Parathyroid adenoma (tissue), 2 donors: ENCODE data around the gene TULP4.

Experiments used
- H2AFZ ChIP-seq: fragments of 300-600 bp; sonication (generic); one replicate; pipeline ENCODE4 v1.7.0; 2017; ENCODE audit warnings: antibody characterized with exemption, mild to moderate bottlenecking
- H3K27ac ChIP-seq: fragments of 300-600 bp; sonication (generic); one replicate; pipeline ENCODE4 v1.7.0; 2017
- H3K27me3 ChIP-seq: fragments of 300-600 bp; sonication (generic); one replicate; pipeline ENCODE4 v1.7.0; 2017; ENCODE audit warnings: low read length; ENCODE audit not compliant: control insufficient read depth, insufficient read depth
- H3K36me3 ChIP-seq: fragments of 300-600 bp; sonication (generic); one replicate; pipeline ENCODE4 v1.7.0; 2017; ENCODE audit warnings: low read length; ENCODE audit not compliant: control insufficient read depth, insufficient read depth
- H3K4me1 ChIP-seq: fragments of 300-600 bp; sonication (generic); one replicate; pipeline ENCODE4 v1.7.0; 2017; ENCODE audit warnings: control low read depth
- H3K4me2 ChIP-seq: fragments of 300-600 bp; sonication (generic); one replicate; pipeline ENCODE4 v1.7.0; 2017; ENCODE audit warnings: low read length
- H3K4me3 ChIP-seq: fragments of 300-600 bp; sonication (generic); one replicate; pipeline ENCODE4 v1.7.0; 2017; ENCODE audit warnings: low read depth, low read length
- H3K79me2 ChIP-seq: fragments of 300-600 bp; sonication (generic); one replicate; pipeline ENCODE4 v1.7.0; 2017; ENCODE audit warnings: control low read depth
- H3K9ac ChIP-seq: fragments of 300-600 bp; sonication (generic); one replicate; pipeline ENCODE4 v1.7.0; 2017; ENCODE audit warnings: mild to moderate bottlenecking
- H3K9me3 ChIP-seq: fragments of 300-600 bp; sonication (generic); one replicate; pipeline ENCODE4 v1.7.0; 2017; ENCODE audit warnings: low read length; ENCODE audit not compliant: control insufficient read depth
- TF ChIP-seq, protein P1 (sequence below): fragments of 300-600 bp; sonication (generic); IDR thresholded peaks from one replicate; pipeline ENCODE4 v1.7.0; 2017; ENCODE audit warnings: antibody characterized with exemption, mild to moderate bottlenecking
- donor health status: primary hyperparathyroidism.

Gene TULP4

DNA sequence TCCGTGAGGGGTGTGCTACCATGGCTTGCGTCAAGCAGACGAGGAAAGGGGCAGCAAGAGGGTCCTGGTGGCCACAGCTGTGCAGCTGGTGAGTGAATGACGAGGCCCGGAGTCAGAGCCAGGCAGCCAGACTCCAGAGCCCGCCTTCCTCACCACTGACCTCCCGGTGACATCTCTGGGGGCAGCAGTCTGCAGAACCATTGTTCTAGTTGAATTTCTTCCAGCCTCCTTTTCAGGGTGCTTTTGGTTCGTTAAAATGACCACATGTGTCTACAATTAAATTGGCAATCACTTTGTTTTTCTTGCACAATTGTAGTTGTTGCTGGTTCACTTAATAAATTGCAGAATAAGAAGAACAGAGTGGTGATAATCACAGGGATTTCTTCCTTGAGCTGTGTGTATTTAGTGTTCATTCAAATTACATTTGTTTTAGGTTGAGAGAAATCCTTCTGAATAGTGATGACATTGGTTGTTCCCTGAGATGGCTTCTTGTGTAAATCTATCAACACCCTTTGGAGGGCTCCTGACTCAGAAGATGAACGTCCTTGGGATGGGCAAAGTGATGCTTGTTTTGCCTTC, 96.4 kb downstream of the TULP4 start:
- Histone ChIP-seq H3K4me3 (no peak overlapping the region), H3K27me3 (no peaks in the 10 kb centered on the region), H3K27ac (no peak overlapping the region), H3K9me3 (no peaks in the 10 kb centered on the region), H3K9ac (no peak overlapping the region), H3K4me1 (no peaks in the 10 kb centered on the region), H3K79me2 (peaks cover 11% of the 10 kb centered on the region), H3K36me3 (no peaks in the 10 kb centered on the region), H2AFZ (no peak overlapping the region), H3K4me2 (no peak overlapping the region)
- TF ChIP-seq, protein P1, sequence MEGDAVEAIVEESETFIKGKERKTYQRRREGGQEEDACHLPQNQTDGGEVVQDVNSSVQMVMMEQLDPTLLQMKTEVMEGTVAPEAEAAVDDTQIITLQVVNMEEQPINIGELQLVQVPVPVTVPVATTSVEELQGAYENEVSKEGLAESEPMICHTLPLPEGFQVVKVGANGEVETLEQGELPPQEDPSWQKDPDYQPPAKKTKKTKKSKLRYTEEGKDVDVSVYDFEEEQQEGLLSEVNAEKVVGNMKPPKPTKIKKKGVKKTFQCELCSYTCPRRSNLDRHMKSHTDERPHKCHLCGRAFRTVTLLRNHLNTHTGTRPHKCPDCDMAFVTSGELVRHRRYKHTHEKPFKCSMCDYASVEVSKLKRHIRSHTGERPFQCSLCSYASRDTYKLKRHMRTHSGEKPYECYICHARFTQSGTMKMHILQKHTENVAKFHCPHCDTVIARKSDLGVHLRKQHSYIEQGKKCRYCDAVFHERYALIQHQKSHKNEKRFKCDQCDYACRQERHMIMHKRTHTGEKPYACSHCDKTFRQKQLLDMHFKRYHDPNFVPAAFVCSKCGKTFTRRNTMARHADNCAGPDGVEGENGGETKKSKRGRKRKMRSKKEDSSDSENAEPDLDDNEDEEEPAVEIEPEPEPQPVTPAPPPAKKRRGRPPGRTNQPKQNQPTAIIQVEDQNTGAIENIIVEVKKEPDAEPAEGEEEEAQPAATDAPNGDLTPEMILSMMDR = no peak

DNA sequence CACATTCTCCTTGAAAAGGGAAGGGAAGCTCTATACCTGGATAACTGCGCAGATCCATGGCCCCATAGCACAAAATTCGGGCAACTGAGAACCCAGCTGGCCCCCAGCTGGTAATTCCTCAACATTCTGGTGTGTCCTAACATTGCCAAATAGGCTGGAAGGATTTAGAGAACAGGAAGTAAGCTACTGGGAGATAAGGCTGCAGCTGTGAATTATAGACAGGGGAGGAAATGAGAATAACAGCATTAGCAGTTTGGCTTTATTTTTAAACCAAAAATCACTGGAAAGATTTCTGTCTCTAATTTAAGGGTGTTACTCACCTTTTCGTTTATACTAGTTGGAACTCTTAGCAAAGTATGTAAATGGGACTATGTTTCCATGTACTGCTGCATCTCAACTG, 97.2 kb downstream of the TULP4 start:
- Histone ChIP-seq H3K27me3 (no peaks in the 10 kb centered on the region), H3K36me3 (no peaks in the 10 kb centered on the region), H3K4me1 (no peaks in the 10 kb centered on the region), H3K4me3 (no peak overlapping the region), H3K9me3 (no peaks in the 10 kb centered on the region), H3K9ac (no peak overlapping the region), H2AFZ (no peak overlapping the region), H3K27ac (no peak overlapping the region), H3K4me2 (no peak overlapping the region), H3K79me2 (peaks cover 9% of the 10 kb centered on the region)
- TF ChIP-seq, protein P1 = no peak

DNA sequence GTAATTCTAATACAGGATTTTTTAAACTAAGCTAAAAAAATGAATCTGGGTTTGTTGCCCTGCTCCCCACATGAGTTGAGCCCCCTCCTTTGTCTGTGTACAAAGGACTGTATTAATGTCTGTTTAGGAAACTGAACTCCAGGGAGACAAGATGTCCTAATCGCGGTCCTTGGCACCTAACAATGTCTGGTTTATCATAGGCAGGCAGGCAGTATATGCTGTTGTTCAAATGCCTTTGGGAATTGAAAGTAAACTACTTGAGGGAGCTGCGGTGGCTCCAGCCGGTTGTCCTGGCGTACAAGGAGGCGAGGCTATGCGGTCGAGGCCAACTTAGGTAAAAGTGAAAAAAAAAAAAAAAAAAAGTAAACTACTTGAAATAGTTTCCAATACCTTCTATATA, 98.5 kb downstream of the TULP4 start:
- H3K4me1 ChIP-seq = no peaks in the 10 kb centered on the region

DNA sequence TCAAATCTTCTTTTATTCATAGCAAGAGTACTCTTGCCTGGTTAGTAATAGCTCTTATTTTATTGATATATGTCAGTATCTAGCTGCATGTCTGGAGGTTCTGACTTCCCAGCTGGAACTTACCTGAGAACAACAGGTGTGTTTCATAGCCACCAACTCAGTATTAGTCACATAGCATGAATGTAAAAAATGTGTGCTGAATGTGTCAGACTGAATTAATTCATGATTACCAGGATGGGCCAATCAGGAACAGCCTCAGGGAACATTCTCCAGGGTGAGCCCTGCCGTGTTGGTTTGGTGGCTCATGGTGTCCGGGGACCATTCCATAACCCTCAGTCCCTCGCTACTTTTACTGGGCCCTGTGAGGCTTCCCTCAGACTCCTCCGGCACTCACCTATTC, 99.7 kb downstream of the TULP4 start:
- Histone ChIP-seq H3K36me3 (no peaks in the 10 kb centered on the region), H2AFZ (no peak overlapping the region), H3K9me3 (no peaks in the 10 kb centered on the region), H3K27ac (no peak overlapping the region), H3K9ac (no peak overlapping the region), H3K4me1 (no peaks in the 10 kb centered on the region), H3K4me2 (no peak overlapping the region), H3K4me3 (no peak overlapping the region), H3K79me2 (peaks cover 4% of the 10 kb centered on the region), H3K27me3 (no peaks in the 10 kb centered on the region)
- TF ChIP-seq, protein P1 = no peak

More for the DNA sequence above, 98.5 kb downstream of the TULP4 start:
- H2AFZ ChIP-seq = no peak overlapping the region
- no peak overlapping the region for H3K27ac ChIP-seq
- no peak overlapping the region for H3K4me3 ChIP-seq
- H3K4me2 ChIP-seq = no peak overlapping the region
- peaks cover 7% of the 10 kb centered on the region for H3K79me2 ChIP-seq
- TF ChIP-seq, protein P1 = no peak
- no peak overlapping the region for H3K9ac ChIP-seq
- H3K36me3 ChIP-seq = no peaks in the 10 kb centered on the region
- no peaks in the 10 kb centered on the region for H3K9me3 ChIP-seq
- H3K27me3 ChIP-seq = no peaks in the 10 kb centered on the region

DNA sequence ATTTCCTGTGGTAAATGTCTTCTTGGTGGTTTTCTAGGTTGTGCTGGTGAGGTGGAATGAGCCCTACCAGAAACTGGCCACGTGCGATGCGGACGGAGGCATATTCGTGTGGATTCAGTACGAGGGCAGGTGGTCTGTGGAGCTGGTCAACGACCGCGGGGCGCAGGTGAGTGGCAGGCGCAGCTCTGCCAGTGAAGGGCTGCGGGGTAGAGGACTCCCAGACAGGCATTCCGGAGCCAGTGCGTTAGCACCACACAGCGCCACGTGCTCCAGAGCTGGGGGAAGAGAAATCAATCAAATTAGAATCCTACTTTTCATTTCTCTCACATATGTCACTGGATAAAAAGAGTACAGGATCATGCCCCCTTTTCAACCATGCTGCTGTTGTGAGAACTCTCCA, 100.8 kb downstream of the TULP4 start:
- no peak overlapping the region for H3K4me3 ChIP-seq
- no peak overlapping the region for H2AFZ ChIP-seq
- TF ChIP-seq, protein P1 = no peak
- H3K4me1 ChIP-seq = no peaks in the 10 kb centered on the region
- H3K9me3 ChIP-seq = no peaks in the 10 kb centered on the region
- peaks cover 4% of the 10 kb centered on the region for H3K79me2 ChIP-seq
- no peaks in the 10 kb centered on the region for H3K27me3 ChIP-seq
- H3K36me3 ChIP-seq = no peaks in the 10 kb centered on the region
- H3K9ac ChIP-seq = no peak overlapping the region
- H3K4me2 ChIP-seq = no peak overlapping the region
- no peak overlapping the region for H3K27ac ChIP-seq
